ENCODE data around the gene SCRG1.
A peak's percentile ranks its signal among the peaks of the same experiment; 100 is the strongest.

Gene SCRG1

DNA sequence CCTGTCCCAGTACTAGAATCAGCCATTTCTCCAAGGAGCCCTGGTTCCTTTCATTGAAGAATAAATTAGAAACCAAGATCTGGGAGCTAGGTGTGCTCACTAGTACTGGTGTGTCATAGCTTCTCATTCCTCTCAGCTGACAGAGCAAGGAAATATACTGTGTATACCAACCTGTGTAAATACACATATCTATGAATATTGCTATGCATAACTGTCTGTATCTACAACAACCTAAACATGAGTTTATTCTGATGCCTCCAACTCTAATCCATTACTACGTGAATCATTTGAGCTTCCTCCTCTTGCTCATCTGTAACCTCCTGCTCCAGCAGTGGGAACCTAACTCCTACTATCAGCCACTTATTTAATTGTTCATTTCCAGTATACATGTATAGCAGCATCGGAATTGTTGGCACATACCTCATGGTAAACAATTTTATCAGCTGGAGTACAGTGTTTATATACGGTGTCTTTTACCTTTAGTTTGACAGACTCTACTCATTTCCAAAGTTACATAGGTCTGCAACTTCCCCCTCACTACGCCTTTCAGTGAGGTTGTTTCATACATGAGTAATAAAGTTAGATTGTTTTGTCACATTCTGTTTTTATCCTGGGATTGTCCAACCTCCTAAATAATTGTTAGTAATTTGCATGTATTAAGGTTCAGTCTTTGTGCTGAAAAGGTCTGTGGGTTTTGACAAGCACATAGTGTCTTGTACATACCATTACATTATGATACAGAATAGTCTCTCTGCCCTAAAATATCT lies 7.1 kb upstream of the SCRG1 start:
- no peak for DNase-seq

DNA sequence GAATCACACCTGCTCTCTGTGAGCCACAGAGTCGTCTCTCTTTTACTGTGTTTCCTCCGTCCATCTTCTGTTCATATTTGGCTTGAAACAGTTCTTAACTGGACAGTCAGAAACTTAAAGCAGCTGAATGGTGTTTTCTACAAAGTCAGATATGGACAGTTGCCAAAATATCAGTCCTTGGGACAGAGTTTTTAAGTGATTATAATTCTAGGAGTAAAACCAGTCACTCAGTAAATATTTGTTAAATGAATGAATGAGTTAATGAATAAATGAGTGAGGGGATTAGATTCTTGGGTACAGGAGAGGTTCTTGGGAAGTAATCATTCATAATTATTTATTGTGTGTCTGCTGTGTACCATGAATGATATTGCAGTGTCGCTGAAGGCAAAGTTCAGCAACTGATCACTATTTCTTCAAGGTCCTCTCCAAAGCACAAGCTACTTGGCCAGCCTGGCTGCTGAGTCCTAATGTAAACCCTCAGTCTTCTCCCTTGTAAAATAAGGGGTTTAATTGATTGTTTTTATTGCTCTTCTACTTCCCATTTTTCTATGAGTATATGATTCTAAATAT lies 5.5 kb upstream of the SCRG1 start:
- no peak for DNase-seq

DNA sequence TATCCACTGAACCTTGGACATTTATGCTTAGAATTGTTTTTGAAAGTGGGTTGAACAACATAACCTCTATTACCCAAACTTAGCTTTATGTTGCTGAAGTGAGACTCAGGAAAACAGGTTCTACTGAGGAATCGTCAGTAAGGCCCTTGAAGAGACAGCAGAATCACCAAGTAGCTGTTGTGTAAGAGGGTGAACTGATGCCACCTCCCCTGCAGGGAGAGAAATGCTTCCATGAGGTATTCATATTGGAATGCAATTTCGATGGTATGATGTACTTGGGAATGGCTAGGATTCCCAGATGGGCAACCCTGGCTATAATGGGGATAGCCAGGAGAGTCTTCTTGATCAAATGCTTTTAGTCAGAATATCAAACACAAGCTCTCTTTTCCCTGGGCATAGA lies 4.1 kb upstream of the SCRG1 start:
- DNase-seq = no peak

DNA sequence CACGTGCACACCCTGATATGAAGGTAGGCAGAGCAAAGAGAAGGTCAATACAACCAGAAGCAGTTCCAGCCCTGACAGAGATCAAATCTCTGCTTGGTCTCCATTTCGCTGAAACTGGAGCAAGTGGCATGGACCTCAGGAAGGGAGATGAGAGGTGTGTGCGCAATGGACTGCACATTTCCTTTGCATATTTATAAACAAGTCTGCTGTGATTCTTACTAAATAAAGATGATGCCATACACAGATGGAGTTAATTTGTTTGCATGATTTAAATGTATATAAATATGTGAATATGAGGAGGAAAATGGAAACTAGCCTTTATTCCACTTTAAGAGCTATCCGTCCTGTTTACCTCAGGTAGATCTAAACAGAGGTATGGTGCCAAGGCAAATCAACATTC lies 2.1 kb upstream of the SCRG1 start:
- no peak for DNase-seq

DNA sequence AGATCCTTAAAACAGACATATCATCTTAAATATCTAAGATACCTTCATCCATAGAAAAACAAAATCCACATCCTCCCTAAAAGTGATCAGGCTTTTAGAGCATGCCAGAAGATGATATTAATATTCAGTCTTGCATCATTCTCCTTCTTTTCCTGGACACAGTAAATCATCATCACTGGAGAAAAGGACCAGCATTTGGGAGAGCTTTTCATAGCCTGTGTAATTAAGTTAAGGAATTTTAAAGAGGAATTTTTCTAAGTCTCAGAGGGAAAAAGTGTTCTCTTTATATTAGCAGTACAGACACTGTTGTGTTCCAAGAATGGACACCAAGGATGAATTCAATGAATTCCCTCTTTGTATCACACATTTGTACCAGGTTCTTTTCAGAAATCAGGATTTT lies 696 bp downstream of the SCRG1 start:
- no peak for DNase-seq

DNA sequence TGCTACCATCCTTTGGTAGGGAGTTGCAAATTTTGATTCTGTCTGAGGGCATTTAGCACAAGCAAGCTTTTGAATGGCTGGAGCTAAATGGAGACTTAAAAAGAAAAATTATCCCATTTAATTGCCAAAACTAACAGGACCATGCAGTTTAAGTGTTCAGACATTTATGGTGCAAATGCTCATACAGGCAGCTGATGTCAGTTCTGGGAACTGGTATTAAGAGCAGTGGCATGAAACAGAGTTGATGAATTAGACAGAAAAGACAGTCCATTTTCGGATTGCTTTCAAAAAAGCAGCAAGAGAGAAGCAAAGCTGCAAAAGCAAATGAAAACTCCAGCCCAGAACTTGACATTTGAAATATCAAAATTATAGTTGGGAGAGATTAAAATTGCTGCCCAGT lies 1.3 kb downstream of the SCRG1 start:
- DNase-seq = no peak

DNA sequence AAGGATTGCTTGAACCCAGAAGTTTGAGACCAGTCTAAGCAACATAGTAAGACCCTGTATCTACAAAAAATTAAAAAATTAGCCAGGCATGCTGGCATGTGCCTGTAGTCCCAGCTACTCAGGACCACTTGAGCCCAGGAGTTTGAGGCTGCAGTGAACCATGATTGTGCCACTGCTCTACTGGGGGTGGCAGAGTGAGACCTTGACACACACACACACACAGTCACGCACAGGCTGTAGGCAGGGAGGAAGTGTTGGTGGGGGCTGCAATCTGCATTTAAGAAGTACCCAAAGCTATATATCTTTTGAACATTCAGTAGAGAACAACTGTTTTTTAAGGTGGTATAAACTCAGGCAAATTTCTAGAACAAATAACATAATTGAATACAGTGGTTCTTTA lies 7.2 kb downstream of the SCRG1 start:
- no peak for DNase-seq

DNA sequence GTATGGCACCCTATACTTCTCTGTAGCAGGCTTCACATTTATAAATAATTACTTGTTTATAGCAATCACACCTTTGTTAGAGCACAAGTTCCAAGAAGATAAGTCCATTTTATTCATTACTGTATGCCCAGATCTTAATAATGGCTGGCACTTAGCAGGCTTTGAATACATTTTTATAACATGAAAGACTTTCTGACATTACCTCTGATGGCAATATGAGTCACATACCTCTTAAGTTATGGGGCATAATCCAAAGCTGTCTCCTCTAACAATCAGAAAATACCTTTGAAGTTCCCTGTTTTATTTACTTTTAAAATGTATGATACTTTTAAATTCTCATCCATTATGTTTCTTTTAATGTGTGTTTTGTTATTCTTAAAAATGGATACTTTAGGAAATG lies 12.2 kb downstream of the SCRG1 start:
- DNase-seq = no peak

DNA sequence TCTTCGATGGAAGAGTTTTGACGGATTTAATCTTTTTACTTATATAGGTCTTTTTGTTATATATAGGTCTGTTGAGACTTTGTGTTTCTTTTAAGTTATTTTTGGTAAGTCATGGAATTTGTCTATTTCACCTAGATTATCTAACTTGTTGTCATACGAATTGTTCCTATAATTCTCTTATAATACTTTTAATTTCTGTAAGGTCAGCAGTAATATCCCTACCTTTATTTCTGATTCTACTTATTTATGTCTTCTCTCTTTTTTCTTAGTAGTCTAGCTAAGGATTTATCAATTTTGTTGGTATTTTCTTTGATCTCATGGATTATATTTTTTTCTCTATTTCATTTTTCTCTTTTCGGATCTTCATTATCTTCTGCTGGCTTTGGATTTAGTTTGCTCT lies 16.6 kb downstream of the SCRG1 start:
- no peak for DNase-seq

DNA sequence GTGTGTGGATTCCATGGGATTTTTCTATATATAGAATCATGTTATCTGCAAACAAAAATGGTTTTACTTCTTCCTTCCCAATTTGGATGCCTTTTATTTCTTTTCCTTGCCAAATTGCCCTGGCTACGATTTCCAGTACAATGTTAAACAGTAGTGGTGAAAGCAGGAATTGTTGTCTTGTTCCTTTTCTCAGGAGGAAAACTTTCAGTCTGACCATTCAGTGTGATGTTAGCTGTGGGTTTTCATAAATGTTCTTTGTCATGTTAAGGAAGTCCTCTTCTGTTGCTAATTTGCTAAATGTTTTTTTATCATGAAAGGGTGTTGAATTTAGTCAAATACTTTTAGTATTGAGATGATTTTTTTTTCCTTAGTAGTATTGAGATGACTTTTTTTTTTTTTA lies 17.3 kb downstream of the SCRG1 start:
- DNase-seq = no peak

DNA sequence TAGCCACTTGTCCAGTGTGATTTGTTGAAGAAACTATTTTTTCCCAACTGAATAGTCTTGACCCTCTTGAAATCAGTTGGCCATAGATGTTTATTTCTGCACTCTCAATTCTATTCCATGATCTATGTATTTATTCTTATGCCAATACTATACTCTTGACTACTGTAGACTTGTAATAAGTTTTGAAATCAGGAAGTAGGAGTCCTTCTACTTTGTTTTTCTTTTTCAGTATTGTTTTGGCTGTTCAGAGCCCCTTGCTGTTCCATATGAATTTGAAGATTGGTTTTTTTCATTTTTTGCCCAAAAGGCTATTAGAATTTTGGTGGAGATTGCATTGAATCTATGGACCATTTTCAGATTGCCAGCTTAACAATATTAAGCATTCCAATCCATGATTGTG lies 17.9 kb downstream of the SCRG1 start:
- no peak for DNase-seq

DNA sequence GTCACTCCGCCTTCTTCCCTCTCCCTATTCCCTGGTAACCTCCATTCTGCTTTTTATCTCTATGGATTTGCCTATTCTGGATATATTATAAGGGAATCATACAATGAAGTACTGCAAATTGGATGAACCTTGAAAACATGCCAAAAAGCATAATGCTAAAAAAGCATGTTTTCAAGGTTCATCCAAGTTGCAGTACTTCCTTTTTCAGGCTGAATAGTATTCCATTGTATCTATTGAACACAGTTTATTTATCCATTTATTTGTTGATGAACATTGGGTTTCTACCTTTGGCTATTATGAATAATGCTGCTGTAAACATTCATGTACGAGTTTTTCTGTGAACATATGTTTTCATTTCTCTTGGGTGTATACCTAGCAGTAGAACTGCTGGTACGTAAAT lies 19.0 kb downstream of the SCRG1 start:
- DNase-seq = no peak

DNA sequence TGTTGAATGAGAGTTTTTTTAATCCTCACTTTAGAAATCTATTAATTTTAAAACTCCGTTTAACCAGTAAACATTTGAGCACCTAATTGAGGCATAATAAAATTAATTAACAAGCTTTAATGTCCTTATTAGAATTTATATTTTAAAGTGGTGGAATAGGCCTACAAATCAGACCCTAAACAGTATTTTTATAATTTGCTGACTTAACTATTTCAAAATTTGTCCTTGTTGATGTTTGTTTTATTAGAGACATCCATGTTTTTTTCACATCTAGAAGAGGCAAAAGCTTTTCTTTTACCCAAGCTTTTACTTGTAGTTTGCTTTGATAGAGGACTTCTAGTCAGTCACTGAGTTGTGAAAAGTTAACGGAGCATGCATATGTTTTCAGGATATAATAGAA lies 24.3 kb downstream of the SCRG1 start:
- no peak for DNase-seq

DNA sequence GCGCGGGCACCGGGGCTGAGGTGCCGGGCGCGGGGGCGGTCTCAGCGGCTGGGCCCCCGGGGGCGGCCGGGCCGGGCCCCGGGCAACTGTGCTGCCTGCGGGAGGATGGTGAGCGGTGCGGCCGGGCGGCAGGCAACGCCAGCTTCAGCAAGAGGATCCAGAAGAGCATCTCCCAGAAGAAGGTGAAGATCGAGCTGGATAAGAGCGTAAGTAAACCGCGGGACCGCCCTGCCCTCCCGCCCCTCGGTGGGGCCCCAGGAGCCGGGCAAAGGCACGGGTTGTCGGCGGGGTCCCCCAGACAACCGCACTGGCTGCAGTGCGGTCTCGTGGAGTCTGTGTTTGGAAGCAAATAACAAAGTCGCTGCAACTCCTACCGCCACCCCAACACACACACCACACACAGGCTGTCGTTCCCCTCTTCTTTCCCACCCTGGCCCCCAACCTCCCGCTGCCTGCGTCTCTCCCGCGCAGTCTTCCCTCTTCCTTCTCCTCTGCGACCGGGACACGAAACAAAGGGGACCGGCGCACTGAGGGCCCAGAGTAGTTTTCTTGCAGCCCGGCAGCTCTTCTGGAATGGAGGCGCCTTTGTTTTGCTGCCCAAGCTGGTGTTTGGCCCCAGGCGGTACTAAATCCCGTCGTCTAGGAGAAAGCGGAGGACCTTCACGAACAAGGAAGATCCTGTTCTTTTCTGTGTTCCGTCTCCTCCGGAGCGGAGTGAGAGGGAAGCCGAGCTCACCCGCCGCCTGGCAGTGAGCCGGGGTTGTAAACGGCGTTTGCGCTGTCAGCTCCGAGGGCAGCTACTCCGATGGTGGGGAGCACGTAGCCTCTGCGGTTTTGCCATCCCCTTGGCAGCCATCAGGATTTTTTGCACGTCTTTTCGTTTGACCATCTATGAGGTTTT lies 27.4 kb downstream of the SCRG1 start:
- no peak for DNase-seq

DNA sequence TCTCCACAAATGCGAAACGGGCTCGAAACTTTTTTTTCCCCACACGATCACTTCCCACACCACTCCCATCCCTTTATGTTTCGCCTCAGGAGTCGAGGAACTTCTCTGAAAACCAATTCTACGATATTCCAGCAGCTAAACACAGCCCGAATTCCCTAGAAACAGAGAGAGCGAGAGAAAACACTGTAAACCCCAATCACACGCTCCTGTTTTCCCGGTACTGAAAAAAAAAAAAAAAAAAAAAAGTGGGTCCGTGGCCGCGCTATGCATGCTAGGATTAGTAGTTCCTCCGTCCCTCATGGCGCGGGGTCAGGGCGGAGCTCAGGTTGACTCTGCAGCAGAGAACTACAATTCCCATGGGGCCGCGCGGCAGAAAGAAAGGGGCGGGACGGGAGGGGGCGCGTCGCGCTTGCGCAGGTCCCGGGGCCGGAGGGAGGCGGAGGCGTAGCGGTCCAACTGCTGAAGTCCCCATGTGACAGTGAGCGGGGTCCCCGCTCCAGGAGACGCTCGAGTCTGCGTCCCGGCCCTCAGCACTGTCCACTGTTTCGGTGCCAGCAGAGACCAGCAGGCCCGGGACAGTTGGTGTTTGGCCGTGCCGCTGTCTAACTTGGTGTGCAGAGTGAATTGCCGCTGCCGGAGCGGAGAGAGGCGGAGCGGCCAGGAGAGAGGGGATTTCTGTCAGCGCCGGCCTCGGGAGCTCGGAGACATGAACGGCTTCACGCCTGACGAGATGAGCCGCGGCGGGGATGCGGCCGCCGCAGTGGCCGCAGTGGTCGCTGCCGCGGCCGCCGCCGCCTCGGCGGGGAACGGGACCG lies 28.2 kb downstream of the SCRG1 start, which contains the start of gene SAP30:
Gene SAP30, plus strand, starts transcription at position 478 of the 815 bp plus-strand sequence. Its CDS starts 229 bp downstream, at position 707.
- DNase-seq = peak; percentile 75

DNA sequence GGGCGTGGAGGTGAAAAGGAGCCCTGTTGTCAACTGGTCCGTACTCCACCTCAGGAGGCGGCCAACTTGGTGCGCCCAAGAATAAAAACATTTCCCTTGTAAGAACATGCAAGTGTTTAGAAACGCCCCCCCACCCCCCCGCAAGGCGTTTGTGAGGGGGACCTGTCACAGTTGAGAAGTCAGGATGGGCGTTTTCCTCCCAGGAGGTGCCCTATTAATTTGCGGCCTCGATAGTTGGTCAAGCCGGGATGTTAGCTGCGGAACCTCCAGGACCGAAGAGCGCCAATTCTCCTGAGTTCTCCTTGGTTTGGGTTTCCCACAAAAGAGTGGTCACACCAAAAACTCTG lies 28.8 kb downstream of the SCRG1 start:
- no peak for DNase-seq

DNA sequence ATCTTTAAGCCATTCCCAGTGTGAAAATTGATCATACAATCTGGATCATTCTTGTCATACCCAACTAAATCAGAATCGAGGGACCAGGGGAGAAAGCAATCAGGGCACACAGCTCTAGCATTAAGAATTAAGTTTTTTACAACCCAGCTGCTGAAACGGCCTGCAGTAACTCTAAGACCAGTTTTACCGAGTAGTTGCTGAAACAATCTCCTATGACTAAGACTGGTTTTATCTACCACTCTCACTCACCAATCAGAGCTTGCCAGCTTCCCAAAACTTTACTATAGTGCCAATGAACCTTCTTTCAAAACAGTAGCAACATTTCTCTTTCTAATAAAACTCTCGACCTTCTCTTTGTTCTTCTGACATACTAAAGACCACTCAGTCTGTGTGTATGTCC lies 31.0 kb downstream of the SCRG1 start:
- no peak for DNase-seq

DNA sequence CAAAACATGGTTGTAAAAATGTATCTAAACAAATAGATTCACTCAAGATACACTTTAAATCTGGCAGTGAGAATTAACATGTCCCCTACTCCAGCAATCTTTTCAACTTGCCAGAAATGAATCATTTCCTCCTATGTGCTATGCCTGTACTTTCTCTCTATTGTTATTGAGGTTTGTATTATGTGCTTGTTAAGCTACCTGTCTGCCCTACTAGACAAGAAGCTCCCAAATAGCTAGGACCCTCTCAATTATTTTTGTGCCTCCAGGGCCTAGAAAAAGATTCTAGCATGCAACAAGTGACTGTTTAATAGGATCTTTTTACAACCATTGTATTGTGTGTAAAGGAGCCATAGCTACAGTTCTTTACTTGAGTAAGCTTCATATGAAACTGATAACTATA lies 31.6 kb downstream of the SCRG1 start:
- no peak for DNase-seq

DNA sequence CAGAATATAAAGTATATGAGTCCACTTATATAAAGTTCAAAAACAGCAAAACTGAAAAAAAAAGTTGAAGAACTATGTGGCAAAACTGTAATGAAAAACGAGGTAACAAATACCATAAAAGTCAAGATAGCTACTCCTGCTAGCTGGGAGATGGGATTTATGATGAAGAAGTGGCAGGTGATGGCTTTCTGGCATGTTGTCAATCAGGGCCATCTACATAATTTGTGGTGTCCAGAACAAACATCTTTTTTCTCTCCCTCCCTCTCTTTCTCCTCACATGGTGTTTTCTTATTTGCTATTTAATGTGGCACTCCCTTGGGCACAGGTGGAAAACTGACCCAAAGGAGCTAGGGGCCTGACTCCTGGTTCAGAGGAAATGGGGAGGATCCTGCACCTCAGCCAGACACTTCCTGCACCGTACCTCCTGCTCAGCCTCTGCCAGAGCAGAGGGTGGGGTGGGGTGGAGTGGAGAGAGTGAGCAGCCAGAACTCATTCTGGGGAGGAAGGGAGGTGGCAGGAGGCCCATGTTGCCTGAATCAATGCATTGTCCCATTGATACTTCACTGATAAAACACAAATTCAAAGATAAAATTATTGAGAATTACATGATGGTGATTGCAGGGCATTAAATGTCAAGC lies 33.4 kb downstream of the SCRG1 start:
- DNase-seq = no peak

DNA sequence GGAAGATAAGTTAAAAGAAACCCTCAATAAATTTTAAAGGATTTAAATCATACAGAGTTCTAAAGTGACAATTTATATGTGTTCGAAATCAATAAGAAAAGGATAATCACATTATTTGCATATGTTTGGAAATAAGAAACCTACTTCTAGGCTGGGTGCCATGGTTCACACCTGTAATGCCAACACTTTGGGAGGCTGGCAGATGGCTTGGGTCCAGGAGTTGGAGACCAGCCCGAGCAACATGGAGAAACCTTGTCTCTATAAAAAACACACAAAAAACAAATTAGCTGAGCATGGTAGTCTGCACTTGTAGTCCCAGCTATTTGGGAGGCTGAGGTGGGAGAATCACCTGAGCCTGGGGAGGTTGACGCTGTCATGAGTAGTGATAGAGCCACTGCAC lies 36.2 kb downstream of the SCRG1 start:
- DNase-seq = no peak

DNA sequence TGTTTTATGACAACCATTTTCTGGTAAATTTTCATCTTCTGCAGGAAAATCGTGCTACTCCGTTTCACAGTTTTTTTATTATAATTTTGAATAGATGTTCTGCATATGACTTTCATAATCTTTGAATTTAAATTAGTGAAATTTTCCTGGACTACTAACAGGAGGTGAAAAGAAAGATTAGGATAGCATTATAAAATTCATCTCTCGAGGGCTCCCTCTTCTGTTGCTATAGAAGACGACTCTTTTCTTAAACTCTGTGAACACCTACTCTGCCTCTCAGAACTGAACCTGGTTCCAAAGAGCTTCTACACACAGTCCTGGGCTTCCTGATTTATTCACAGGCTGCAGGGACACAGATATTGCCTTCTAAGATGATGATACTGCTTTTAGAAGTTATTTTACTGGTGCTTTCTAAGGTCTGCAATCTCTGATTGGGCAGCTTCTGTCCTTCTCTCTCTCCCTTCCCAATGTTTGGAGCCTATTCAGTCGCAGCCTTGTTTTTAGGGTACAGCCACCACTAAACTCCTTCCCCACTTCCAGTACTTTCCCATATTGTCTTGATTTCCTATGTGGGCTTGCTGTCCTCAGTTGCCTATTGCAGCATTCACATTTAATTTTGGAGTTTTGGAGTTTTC lies 38.2 kb downstream of the SCRG1 start:
- no peak for DNase-seq

DNA sequence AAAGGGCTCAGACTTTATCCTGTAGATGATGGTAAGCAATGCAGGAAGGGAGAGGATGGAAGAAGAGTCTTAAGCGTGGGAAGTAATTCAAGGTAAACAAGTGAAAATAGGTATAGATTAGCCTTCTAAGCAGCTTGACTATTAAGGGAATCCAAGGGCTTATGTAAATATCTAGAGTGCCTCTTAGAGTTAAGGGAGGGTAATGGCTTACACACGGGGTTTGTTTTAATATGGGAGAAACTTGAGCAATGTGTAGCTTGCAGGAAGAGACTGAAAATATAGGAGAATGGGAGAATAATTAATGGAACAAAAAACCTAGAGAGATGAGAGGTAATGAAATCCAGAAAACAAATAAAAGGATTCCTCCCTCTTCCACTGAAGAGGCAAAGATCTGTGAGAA lies 41.0 kb downstream of the SCRG1 start:
- no peak for DNase-seq
